Mammary epithelial cell (primary cell): Measurements from ENCODE around the gene EVC2.

Source experiments
- EZH2 ChIP-seq: IDR thresholded peaks from 2 replicates; pipeline ENCODE4 v1.6.1; 2012; ENCODE audit warnings: low read length, inconsistent platforms, borderline replicate concordance
- TF ChIP-seq, protein P1 (sequence below), 2 donors: IDR thresholded peaks in 1 of 2; conservative IDR thresholded peaks in 1 of 2; 2 replicates each; pipeline ENCODE4 v1.5.1; 2011 to 2012; ENCODE audit warnings: inconsistent platforms in 2 of 2, low read length in 2 of 2, mild to moderate bottlenecking in 2 of 2, control low read depth in 1 of 2, low read depth in 1 of 2; ENCODE audit not compliant: insufficient read depth in 1 of 2; ENCODE audit errors: extremely low read depth in 1 of 2

DNA sequence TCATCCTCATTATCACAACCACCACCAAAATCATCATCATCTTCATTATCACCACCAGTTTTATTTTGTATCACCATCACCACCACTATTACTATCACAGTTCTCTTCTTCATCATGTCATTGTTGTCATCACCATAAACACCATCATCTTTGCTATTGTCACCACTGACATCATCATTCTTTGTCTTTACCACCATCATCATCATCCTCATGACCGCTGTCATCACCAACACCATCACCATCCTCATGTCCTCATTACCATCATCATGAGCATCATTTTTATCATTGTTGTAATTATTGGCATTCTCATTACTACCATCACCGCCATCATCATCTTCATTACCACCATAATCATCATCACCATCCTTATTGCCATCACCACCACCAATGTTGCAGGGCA, 34.0 kb upstream of the EVC2 start:
- TF ChIP-seq, protein P1, sequence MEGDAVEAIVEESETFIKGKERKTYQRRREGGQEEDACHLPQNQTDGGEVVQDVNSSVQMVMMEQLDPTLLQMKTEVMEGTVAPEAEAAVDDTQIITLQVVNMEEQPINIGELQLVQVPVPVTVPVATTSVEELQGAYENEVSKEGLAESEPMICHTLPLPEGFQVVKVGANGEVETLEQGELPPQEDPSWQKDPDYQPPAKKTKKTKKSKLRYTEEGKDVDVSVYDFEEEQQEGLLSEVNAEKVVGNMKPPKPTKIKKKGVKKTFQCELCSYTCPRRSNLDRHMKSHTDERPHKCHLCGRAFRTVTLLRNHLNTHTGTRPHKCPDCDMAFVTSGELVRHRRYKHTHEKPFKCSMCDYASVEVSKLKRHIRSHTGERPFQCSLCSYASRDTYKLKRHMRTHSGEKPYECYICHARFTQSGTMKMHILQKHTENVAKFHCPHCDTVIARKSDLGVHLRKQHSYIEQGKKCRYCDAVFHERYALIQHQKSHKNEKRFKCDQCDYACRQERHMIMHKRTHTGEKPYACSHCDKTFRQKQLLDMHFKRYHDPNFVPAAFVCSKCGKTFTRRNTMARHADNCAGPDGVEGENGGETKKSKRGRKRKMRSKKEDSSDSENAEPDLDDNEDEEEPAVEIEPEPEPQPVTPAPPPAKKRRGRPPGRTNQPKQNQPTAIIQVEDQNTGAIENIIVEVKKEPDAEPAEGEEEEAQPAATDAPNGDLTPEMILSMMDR (conservative IDR thresholded peaks at IDR 0.05 in 1 of 2, IDR thresholded peaks at IDR 0.05 in 1 of 2; ENCODE audit: extremely low read depth in 1 of 2, insufficient read depth in 1 of 2, low read depth in 1 of 2, low read length in 2 of 2): no peak
- no peak for TF ChIP-seq EZH2
